HG02642 (cell line): ENCODE measurements around the gene PRUNE2.
"Not testable (repeated sequence)": the region's sequence is repeated elsewhere in the genome, so short reads cannot be mapped to it uniquely, and the experiment has no call there.

ENCODE experiments used
- ATAC-seq: cut with Tn5 transposase; IDR thresholded peaks from one replicate; pipeline ENCODE4 v1.9.1; 2021; ENCODE audit warnings: mild to moderate bottlenecking; ENCODE audit not compliant: unreplicated experiment, poor library complexity

PRUNE2 gene

DNA sequence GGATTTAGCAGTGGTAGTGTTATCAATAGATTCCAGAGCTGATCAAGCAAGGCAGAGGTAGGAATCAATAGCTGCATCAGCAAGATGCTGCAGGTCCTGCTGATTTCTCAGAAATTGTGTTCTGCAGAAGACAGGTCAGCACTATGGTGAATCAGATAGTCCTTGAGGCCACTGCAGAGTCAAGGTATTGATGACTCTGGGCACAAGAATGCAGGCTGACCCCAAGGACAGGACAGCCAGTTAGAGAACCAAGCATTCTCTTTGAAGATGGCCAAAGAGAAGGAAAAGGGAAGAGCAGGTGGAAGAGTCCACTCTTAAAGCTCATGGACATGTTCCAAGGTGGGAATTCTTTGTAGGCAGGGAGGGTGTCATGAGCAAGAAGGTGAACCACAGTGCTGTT lies 28.0 kb downstream of the PRUNE2 start:
- no peak for ATAC-seq

DNA sequence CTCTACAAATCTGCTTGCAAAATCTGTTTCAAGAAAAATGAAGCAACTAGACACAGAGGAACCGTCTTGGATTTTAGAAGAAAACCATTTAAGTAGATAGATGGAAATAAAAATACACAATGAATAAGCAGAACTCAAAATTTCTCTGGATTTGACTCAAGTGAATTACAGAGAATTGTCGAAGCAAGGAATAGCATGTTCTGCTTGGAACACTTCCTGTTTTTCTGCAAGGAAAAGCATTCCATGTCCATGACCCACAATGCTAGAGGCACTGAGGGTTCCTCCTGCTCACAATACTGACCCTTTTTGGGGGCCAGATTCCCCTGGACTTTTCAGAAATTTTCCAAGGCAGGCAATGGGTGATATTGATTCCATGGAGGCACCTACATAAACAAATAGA lies 29.8 kb downstream of the PRUNE2 start:
- no peak for ATAC-seq

GRCh38 chr9:76873821-76874220 lies 32.1 kb downstream of the PRUNE2 start:
- no peak for ATAC-seq

GRCh38 chr9:76873056-76873792 lies 32.7 kb downstream of the PRUNE2 start:
- no peak for ATAC-seq

GRCh38 chr9:76868897-76869296 lies 37.0 kb downstream of the PRUNE2 start:
- ATAC-seq: no peak

DNA sequence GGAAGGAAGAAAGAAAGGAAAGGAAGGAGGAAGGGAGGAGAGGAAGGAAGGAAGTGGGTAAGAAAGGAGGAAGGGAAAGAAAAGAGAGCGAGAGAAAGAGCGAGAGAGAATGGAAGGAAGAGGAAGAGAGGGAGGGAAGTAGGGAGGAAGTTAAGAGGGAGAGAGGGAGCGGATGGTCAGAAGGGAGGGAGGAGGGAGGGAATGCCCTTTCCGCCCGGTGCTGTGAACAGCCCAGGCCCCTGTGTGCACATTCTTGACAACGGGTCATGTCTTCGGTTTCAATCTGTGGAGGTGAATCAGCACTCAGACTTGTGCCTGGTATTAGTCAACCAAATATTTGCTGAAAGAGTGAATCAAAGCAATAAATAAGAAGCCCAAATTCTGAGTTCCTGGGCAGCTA lies 39.2 kb downstream of the PRUNE2 start:
- ATAC-seq: no peak

DNA sequence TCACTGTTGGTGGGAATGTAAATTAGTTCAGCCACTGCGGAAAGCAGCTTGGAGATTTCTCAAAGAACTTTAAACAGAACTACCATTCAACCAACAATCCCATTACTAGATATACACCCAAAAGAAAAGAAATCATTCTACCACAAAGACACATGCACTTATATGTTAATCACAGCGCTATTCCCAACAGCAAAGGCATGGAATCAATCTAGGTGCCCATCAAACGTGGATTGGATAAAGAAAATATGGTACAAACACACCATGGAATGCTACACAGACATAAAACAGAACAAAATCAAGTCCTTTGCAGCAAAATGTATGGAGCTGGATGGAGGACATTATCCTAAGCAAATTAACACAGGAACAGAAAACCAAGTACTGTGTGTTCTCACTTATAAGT lies 42.1 kb downstream of the PRUNE2 start:
- no peak for ATAC-seq

DNA sequence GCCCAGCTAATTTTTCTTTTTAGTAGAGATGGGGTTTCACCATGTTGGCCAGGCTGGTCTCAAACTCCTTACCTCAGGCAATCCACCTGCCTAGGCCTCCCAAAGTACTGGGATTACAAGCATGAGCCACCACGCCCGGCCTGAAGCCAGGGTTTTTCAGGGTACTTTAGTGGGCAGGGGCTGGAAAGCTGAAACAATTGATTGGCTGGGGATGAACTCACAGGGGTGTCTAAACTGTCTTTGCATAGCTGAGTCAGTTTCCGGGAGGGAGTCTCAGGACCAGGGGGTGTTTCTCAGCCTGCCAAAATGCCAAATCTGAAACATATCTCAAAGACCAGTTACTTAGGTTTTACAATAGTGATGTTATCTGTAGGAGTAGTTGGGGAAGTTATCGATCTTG lies 46.1 kb downstream of the PRUNE2 start:
- ATAC-seq: no peak

DNA sequence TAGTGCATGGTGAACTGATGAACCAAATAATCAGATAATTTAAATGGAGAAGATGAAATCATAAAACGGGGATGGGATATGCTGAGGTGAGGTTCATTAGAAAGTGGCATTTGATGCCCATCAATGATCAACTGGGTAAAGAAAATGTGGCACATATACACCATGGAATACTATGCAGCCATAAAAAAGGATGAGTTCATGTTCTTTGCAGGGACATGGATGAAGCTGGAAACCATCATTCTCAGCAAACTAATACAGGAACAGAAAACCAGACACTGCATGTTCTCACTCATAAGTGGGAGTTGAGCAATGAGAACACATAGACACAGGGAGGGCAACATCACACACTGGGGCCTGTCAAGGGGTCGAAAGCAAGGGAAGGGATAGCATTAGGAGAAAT lies 47.7 kb downstream of the PRUNE2 start:
- not testable (repeated sequence) for ATAC-seq

- ATAC-seq: no peak
These were observed 49.9 kb downstream of the PRUNE2 start for GRCh38 chr9:76856016-76856415.

- ATAC-seq: no peak
These were observed 50.9 kb downstream of the PRUNE2 start for GRCh38 chr9:76855015-76855414.

- no peak for ATAC-seq
These were observed 53.9 kb downstream of the PRUNE2 start for GRCh38 chr9:76852026-76852425.

DNA sequence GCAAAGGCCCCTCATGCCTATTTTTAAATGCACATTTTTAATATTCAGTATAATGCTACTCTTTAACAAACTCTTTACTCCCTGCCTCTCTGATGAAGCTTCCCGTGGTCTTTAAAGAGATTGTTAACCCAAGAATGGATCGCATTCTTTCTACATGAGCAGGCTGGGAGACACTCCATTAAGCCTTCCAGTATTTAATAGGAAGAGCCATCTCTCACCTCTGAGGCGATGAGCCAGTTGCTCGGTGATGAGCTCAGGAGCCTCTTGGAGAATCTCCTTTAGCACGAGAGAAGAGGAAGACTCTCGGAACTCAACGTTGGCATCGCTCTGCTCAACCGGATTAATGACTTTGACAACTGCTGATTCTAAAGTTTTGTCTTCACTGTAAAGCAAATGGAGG lies 59.6 kb downstream of the PRUNE2 start:
- no peak for ATAC-seq

- ATAC-seq: no peak
These were observed 60.7 kb downstream of the PRUNE2 start for GRCh38 chr9:76845254-76845653.

DNA sequence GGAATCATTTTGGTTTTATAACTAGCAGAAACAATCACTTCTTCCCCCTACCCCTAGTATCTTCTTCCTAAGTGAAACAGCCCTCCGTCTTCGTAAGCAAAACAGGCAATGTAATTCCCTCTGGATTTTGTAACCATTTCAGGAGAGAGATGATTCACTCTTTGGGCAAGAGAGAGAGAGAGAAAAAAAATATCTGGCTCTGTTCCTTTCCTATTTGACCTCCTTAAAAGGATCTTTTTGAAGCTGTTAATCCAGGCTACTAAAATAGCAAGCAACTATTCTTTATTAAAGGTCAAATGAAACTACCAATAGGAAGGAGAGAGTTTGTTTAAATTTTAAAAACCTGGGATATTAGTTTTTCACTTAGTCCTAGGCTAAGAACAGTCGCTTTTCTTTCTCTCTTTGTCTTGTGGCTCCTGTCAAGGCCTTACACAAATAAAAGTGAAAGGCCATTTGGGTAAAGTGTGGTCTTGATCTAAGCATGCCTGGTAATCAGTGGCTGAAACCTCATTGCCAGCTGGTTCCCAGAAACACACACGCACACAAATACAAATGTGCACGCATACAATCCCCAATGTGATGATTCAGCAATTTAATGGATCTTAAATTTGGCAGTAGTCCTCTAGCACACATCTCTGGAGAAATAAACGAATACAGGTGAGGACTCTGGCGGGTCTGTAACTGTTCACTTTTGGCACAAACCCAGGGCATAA lies 70.2 kb downstream of the PRUNE2 start:
- ATAC-seq: no peak

- ATAC-seq: no peak
These were observed 77.5 kb downstream of the PRUNE2 start for GRCh38 chr9:76828447-76828846.

- no peak for ATAC-seq
These were observed 78.4 kb downstream of the PRUNE2 start for GRCh38 chr9:76827296-76828080.

- no peak for ATAC-seq
These were observed 85.5 kb downstream of the PRUNE2 start for GRCh38 chr9:76820431-76820830.

- no peak for ATAC-seq
These were observed 87.6 kb downstream of the PRUNE2 start for GRCh38 chr9:76818271-76818670.

DNA sequence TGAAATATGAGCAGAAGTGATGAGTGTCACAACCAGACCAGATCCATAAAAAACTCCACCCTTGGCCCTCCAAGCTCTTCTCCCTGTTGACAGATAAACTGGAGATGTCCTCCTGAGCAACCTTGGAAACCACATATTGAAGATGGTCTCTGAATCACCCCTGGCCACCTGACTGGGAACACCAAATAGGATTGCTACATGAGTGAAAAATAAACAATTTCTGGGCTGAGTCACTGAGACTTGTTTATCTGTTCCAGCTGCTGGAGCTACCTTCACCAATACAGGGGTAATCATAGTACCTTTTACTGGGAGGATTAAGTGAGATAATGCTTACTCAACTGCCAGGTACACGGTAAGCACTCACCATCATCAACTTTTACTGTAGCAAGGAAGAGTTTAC lies 88.4 kb downstream of the PRUNE2 start:
- ATAC-seq: no peak

DNA sequence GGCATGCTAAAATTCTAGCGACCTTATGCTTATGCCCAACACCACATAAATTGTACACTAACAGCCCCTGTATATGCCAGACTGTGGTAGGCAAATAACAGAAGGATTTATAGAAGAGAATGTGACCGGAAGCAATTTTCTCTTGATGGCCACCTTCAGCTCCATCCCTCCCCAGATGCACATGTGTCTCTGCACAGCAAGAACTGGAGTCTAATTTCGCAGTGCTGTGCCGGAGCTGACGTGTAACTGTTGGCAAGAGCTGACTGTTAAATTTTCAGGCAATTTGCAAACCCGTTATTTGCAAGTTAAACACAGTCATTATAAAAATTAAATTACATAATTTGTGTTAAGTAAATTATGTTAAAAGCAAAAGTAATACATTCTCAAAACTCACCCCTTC lies 93.3 kb downstream of the PRUNE2 start:
- ATAC-seq: no peak
